GM12873 (cell line): ENCODE measurements around the gene PHPT1.

ENCODE experiments used
- TF ChIP-seq, protein P1 (sequence below): IDR thresholded peaks from 2 replicates; pipeline ENCODE4 v1.5.1; 2012; ENCODE audit warnings: low read depth, mild to moderate bottlenecking, moderate library complexity, low read length, control low read depth; ENCODE audit not compliant: insufficient read depth; ENCODE audit errors: missing control alignments

The PHPT1 gene

DNA sequence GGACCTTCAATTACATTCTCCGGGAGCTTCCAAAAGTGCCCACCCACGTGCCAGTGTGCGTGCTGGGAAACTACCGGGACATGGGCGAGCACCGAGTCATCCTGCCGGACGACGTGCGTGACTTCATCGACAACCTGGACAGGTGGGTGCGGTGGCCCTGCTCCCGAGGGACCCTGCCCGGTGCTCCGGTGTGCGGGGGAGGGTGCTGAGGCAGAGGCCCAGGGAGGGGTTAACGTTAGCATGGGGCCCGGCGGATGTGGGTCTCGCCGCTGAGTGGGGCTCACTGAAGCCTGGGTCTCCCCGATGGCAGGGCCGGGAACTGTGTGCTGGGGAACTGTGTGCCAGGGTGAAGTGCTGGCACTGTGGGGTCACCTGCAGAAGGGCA lies 17.5 kb upstream of the PHPT1 start:
- TF ChIP-seq, protein P1, sequence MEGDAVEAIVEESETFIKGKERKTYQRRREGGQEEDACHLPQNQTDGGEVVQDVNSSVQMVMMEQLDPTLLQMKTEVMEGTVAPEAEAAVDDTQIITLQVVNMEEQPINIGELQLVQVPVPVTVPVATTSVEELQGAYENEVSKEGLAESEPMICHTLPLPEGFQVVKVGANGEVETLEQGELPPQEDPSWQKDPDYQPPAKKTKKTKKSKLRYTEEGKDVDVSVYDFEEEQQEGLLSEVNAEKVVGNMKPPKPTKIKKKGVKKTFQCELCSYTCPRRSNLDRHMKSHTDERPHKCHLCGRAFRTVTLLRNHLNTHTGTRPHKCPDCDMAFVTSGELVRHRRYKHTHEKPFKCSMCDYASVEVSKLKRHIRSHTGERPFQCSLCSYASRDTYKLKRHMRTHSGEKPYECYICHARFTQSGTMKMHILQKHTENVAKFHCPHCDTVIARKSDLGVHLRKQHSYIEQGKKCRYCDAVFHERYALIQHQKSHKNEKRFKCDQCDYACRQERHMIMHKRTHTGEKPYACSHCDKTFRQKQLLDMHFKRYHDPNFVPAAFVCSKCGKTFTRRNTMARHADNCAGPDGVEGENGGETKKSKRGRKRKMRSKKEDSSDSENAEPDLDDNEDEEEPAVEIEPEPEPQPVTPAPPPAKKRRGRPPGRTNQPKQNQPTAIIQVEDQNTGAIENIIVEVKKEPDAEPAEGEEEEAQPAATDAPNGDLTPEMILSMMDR: no peak

DNA sequence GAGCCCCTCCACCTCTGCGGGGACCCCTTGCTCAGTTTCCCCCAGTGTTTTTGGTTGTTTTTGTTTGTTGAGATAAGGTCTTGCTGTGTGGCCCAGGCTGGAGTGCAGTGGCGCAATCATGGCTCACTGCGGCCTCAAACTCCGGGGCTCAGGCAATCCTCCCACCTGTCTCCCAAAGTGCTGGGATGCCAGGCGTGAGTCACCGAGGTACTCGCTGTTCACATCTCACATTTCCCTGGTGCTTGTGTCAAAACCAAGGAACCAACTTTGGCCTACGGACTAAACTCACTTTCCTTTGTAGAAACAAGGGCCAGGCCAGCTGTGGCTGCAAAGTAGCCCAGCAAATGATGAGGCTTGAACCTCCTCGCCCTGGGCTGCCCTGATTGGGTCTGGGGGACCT lies 16.6 kb upstream of the PHPT1 start:
- TF ChIP-seq, protein P1: no peak

DNA sequence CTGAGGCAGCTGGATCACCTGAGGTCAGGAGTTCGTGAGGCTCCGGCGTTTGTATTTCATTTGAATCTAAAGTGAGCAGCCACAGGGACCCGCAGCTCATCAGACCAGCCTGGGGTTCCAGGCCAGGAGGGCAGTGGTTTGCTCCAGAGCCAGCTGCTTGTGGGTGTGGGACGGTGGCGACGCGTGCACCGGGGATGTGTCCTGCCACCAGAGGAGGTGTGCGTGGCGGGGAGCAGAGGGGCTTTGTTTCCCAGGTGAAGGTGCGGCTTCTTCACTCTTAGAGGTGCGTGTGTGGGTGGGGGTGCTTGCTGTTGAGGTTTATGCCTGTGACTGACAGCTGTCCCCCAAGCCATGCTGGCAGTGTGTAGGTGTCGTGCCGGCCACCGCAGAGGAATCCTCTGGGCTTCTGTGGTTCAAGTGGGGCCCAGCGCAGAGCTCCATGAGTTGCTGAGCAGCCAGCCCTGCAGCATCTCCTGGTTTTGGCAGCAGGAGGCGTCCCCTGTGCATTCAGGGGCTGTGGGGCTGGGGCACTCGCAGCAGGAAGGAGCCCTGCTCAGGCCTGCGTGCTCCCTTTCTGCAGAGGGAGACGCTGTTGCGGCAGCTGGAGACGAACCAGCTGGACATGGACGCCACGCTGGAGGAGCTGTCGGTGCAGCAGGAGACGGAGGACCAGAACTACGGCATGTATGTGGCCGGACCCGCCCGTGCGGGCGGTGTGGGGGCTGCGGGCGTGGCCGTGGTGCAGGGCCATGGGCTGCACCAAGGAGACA lies 13.9 kb upstream of the PHPT1 start:
- TF ChIP-seq, protein P1: no peak

DNA sequence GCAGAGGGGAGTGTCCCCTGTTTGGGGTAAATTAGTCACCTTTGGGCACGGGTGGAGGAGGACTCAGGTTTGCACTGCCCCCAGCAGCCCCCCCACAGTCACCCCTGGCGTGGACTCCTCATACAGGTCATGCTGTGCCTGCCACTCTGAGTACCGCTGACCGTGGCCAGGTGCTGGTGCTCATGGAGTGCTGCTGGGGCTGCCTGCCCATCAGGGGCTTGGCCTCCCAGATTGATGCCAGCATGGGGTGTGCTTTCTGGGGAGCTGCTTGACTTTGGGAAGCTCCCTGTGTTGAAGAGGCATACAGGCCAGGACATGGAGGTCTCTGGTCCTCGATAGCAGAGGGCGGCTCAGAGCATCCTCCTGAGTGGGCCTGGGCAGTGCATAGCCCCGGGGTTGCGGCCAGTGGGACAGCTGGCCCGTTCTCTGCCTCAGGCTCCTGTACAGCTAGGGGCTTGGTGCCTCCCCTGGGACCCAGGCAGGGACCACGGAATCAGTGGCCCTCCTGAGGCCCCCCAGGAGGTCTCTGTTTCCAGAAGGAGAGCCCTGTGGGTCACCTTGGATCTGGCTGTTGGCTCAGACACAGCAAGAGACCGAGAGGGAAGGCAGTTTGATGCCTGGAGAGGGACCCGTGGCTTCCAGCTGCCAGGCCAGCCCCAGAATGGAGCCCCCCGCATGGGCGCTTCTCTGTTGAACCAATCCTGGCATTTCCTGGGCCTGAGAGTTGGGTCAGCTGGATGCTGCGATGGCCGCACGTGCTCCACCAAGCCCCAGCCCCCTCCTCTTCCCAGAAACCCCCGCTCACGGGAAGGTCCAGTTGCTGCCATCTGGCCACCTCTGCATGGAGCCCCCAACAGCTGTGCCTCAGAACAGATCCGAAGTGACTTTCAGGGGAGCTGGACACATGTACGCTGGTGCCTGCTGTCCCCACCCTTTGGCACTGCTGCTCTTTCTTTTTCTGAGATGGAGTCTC lies 13.0 kb upstream of the PHPT1 start:
- TF ChIP-seq, protein P1: no peak

DNA sequence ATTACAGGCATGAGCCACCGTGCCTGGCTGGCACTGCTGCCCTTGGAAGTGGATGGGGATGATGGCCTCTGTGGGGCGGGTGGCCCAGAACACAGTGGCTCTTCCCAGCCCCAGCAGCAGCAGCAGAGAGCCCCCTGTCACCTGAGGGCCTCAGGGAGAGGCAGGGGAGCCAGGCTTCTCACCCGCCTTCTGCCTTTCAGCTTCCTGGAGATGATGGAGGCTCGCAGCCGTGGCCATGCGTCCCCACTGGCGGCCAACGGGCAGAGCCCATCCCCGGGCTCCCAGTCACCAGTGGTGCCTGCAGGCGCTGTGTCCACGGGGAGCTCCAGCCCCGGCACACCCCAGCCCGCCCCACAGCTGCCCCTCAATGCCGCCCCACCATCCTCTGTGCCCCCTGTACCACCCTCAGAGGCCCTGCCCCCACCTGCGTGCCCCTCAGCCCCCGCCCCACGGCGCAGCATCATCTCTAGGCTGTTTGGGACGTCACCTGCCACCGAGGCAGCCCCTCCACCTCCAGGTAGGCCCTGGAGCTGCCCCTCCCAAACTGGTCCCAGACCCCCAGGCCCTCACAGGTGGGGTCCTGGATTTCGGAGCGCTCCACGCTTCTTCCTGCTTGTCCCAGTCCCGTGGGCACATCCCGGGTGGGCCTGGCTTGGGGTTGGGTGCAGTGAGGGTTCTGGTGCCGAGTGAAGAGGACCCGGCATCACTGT lies 11.9 kb upstream of the PHPT1 start:
- TF ChIP-seq, protein P1: no peak

DNA sequence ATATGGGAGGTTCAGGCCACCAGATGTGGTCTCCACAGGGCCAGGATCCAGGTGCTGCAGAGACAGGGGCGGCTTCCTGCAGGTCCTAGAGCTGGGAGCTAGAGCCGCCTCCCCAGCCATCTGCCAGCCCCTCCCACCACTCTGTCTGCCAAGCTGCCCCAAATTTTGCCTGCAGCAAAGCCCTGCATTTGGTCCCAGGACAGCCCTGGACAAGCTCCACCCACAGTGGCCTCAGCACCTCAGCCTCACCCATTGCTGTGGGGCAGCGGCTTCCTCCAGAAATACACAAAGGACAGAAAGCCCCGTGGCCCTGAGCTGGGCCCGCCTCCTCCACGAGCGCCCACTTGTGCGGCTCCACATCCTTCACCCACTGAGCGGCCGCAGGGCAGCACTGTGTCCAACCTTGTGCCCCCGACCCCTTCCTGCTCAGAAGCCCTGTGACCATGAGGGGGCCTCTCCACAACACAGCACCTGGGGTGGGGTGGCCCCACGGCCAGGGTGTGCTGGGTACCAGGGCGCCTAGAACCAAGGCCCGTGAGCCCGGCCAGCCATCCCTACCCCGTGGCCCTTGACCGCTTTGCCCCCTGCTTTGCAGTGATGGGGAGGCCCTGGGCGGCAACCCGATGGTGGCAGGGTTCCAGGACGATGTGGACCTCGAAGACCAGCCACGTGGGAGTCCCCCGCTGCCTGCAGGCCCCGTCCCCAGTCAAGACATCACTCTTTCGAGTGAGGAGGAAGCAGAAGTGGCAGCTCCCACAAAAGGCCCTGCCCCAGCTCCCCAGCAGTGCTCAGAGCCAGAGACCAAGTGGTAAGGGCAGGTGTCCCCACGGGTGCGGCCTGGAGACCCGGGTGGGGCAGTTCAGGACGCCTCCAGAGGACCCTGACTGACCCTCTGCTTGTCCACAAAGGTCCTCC lies 10.6 kb upstream of the PHPT1 start:
- TF ChIP-seq, protein P1: no peak
